ENCODE measurements around the gene GALNTL6.

GALNTL6 gene

DNA sequence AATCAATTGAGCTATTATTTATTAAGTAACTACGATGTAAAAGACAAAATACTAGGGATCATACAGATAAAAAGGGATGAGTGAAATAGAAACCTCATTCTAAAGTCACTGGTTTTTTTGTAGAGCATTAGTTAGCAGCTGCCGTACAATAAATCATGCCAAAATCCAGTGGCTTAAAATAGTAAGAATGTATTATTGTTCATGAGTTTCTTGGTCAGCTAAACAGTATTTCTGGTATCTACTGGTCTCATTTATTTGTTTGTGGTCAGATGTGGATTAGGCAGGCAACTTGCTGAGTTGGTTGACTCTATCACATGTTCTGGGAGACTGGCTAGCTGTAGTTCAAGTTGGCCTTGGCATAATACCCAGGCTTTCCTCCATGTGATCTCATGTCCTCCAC, 667.3 kb downstream of the GALNTL6 start:
- H3K27me3 ChIP-seq (replicated peaks; ENCODE audit: control insufficient read depth, insufficient read depth, low read length) = no peaks in the 10 kb centered on the region
- TF ChIP-seq, protein P1, sequence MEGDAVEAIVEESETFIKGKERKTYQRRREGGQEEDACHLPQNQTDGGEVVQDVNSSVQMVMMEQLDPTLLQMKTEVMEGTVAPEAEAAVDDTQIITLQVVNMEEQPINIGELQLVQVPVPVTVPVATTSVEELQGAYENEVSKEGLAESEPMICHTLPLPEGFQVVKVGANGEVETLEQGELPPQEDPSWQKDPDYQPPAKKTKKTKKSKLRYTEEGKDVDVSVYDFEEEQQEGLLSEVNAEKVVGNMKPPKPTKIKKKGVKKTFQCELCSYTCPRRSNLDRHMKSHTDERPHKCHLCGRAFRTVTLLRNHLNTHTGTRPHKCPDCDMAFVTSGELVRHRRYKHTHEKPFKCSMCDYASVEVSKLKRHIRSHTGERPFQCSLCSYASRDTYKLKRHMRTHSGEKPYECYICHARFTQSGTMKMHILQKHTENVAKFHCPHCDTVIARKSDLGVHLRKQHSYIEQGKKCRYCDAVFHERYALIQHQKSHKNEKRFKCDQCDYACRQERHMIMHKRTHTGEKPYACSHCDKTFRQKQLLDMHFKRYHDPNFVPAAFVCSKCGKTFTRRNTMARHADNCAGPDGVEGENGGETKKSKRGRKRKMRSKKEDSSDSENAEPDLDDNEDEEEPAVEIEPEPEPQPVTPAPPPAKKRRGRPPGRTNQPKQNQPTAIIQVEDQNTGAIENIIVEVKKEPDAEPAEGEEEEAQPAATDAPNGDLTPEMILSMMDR (IDR thresholded peaks at IDR 0.05; ENCODE audit: insufficient read depth, low read length, poor library complexity, severe bottlenecking) = no peak
- no peak overlapping the region for H3K4me3 ChIP-seq (replicated peaks; ENCODE audit: low read depth, low read length)
- no peaks in the 10 kb centered on the region for H3K36me3 ChIP-seq (ENCODE audit: control insufficient read depth, insufficient read depth, low read length)
- DNase-seq (ENCODE audit: extremely low read depth, insufficient read length) = no peak

DNA sequence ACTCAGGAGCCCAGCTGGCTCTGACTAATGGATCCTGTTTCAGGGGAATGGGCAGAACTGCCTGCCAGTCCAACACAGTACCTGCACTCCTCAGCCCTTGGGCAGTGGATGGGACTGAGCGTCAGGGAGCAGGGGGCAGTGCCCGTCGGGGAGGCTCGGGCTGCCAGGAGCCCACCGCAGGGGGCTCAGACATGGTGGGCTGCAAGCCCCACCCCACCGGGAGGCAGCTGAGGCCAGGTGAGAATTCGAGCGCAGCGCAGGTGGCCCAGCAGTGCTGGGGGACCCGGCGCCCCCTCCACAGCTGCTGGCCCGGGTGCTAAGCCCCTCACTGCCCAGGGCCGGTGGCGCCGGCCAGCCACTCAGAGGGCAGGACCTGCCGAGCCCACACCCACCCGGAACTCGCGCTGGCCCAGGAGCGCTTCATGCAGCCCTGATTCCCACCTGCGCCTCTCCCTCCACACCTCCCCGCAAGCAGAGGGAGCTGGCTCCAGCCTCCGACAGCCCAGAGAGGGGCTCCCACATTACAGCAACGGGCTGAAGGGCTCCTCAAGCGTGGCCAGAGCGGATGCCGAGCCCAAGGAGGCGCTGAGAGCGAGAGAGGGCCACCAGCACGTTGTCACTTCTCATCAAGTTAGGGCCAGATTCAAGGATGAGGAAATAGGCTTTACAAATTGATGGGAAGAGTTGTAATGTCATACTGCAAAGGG, 668.8 kb downstream of the GALNTL6 start:
- DNase-seq (ENCODE audit: extremely low read depth, insufficient read length) = no peak

DNA sequence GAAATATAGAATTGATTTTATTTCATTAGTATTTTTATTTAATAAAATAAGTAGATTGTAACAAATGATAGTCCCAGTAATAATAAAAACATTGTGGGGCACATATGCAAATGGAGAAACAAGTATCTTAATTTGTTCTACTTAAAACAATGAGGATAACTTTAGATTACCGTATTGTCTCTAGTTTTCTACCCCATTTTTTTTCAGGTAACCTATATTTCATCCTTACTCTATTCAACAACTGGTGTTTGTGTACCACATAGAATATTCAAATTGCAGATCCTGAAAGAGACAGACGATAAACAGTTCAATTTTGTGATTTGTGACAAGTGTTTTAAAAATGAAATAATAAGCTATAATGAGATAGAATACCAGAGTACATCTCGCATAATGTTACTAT, 671.8 kb downstream of the GALNTL6 start:
- no peak for DNase-seq (ENCODE audit: extremely low read depth, insufficient read length)
- TF ChIP-seq, protein P1 (IDR thresholded peaks at IDR 0.05; ENCODE audit: insufficient read depth, low read length, poor library complexity, severe bottlenecking) = no peak
- H3K36me3 ChIP-seq (ENCODE audit: control insufficient read depth, insufficient read depth, low read length) = no peaks in the 10 kb centered on the region
- no peak overlapping the region for H3K4me3 ChIP-seq (replicated peaks; ENCODE audit: low read depth, low read length)
- H3K27me3 ChIP-seq (replicated peaks; ENCODE audit: control insufficient read depth, insufficient read depth, low read length) = no peaks in the 10 kb centered on the region

More for the DNA sequence above, 668.8 kb downstream of the GALNTL6 start:
- Histone ChIP-seq H3K36me3 (ENCODE audit: control insufficient read depth, insufficient read depth, low read length) (no peaks in the 10 kb centered on the region), H3K27me3 (replicated peaks; ENCODE audit: control insufficient read depth, insufficient read depth, low read length) (no peaks in the 10 kb centered on the region), H3K4me3 (replicated peaks; ENCODE audit: low read depth, low read length) (no peak overlapping the region)
- TF ChIP-seq, protein P1 (IDR thresholded peaks at IDR 0.05; ENCODE audit: insufficient read depth, low read length, poor library complexity, severe bottlenecking) = no peak

DNA sequence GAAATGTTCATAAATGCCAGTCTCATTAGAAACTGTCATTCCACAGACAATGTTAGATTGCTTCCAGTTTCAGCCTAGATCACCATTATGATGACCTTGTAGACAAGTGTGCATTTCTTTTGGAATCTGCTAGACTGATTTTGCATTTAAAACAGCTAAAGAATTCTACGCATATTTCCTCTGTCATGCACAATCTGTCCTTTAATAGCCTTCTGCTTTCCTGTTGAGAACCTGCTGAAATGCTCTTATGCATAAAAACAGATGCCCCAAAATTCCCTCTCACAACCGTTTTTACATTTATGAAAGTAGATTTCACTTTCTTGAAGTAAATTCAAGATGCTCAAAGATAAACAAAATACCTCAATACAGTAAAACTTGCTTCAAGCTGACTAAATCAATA, 673.3 kb downstream of the GALNTL6 start:
- DNase-seq (ENCODE audit: extremely low read depth, insufficient read length) = no peak
- no peaks in the 10 kb centered on the region for H3K27me3 ChIP-seq (replicated peaks; ENCODE audit: control insufficient read depth, insufficient read depth, low read length)
- no peaks in the 10 kb centered on the region for H3K36me3 ChIP-seq (ENCODE audit: control insufficient read depth, insufficient read depth, low read length)
- no peak overlapping the region for H3K4me3 ChIP-seq (replicated peaks; ENCODE audit: low read depth, low read length)
- TF ChIP-seq, protein P1 (IDR thresholded peaks at IDR 0.05; ENCODE audit: insufficient read depth, low read length, poor library complexity, severe bottlenecking) = no peak

DNA sequence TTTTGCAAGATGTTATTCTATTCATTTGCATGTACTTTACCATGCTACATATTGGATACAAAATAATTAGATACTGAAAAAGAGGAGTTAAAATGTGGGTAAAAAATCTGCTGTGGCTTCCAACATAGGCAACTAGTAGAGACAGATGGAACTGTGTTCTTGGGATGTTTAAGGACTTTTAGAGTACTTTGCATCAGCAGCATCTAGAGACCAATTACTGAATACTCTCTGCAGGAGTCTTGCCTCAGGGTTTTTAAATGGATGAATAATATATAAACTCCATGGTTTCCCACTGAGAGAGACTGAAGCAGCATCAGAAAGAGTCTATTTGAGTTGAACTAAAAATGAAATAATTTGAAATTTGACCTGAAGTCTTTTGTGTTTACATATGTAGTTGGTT, 676.7 kb downstream of the GALNTL6 start:
- TF ChIP-seq, protein P1 (IDR thresholded peaks at IDR 0.05; ENCODE audit: insufficient read depth, low read length, poor library complexity, severe bottlenecking) = no peak
- DNase-seq (ENCODE audit: extremely low read depth, insufficient read length) = no peak
- H3K27me3 ChIP-seq (replicated peaks; ENCODE audit: control insufficient read depth, insufficient read depth, low read length) = no peaks in the 10 kb centered on the region
- no peaks in the 10 kb centered on the region for H3K36me3 ChIP-seq (ENCODE audit: control insufficient read depth, insufficient read depth, low read length)
- H3K4me3 ChIP-seq (replicated peaks; ENCODE audit: low read depth, low read length) = no peak overlapping the region

DNA sequence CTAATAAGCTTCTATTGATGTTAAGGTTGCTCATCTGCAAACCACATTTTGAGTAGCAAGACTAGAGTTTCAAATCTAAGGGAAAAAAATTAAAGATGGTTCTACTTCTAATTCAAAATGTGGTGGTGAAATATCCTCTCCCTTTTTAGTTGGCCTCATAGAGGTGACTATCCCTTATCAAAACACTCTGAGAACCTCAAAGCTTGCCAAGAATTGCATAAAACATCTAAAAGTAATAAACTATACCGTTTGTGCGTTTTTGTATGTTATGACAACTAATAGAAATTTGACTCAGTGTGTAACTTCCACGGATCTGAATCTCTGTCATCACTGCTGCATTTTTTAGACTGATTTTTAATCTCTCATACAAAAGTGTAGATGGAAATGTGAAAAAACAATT, 682.6 kb downstream of the GALNTL6 start:
- TF ChIP-seq, protein P1 (IDR thresholded peaks at IDR 0.05; ENCODE audit: insufficient read depth, low read length, poor library complexity, severe bottlenecking) = no peak
- no peak overlapping the region for H3K4me3 ChIP-seq (replicated peaks; ENCODE audit: low read depth, low read length)
- no peaks in the 10 kb centered on the region for H3K27me3 ChIP-seq (replicated peaks; ENCODE audit: control insufficient read depth, insufficient read depth, low read length)
- H3K36me3 ChIP-seq (ENCODE audit: control insufficient read depth, insufficient read depth, low read length) = no peaks in the 10 kb centered on the region
- no peak for DNase-seq (ENCODE audit: extremely low read depth, insufficient read length)
